AG04450 (cell line): ENCODE measurements around the gene NEK11. TPM values are rescaled to one million over a fixed set of nuclear protein-coding genes. Genes with fewer than 3 reads are reported as not detected.
A peak's percentile ranks its signal among the peaks of the same experiment; 100 is the strongest.
"Not testable (repeated sequence)": the region's sequence is repeated elsewhere in the genome, so short reads cannot be mapped to it uniquely, and the experiment has no call there.

ENCODE experiments used
- CTCF ChIA-PET: fragments of 300-600, 350-600 bp; formaldehyde crosslinking; extraction: SDS; loops from one replicate; lab custom pipeline; 2022; ENCODE audit warnings: antibody characterized with exemption, inconsistent platforms; lab: Charles Lee
- POLR2A ChIA-PET: fragments of 350-600 bp; formaldehyde crosslinking; extraction: SDS; loops from one replicate; lab custom pipeline; 2021; ENCODE audit warnings: antibody characterized with exemption, inconsistent platforms; lab: Yijun Ruan, JAX
- DNase-seq: peaks from one replicate; pipeline ENCODE4 v3.0.0-alpha.2; 2011; ENCODE audit warnings: low read depth, low spot score
- H3K27ac ChIP-seq: one replicate; pipeline ENCODE4 v1.5.1; 2012; ENCODE audit warnings: low read depth, low read length, control low read depth
- H3K27me3 ChIP-seq: one replicate; pipeline ENCODE4 v1.6.0; 2012; ENCODE audit warnings: low read length; ENCODE audit not compliant: control insufficient read depth, insufficient read depth
- H3K4me3 ChIP-seq: 2 replicates; pipeline ENCODE4 v1.5.1; 2011; ENCODE audit warnings: mild to moderate bottlenecking, low read depth, low read length, control low read depth
- H3K9me3 ChIP-seq: 2 replicates; pipeline ENCODE4 v1.5.1; 2012; ENCODE audit warnings: low read length; ENCODE audit not compliant: control insufficient read depth, insufficient read depth
- CTCF ChIP-seq: IDR thresholded peaks from 2 replicates; pipeline ENCODE4 v1.5.1; 2011; ENCODE audit warnings: low read depth, low read length, control low read depth, inconsistent platforms
- polyA plus RNA-seq: library from polyadenylated mRNA; depleted of rRNA; stranded (reverse); fragments of >200 nt; gene quantifications from 2 replicates; pipeline ENCODE4 v1.2.3, GENCODE V29; 2011

Gene NEK11
- polyA plus RNA-seq, 1 experiment, result 4.0 TPM

GRCh38 chr3:131036200-131036816 lies 9.6 kb downstream of the NEK11 start:
- ChIA-PET CTCF (interaction anchor here (0.8 to 1.9 kb wide), 4 partner anchors 9 to 993 kb away, joined by 3 to 8 read pairs (median 3); partner anchors contain the start of genes ASTE1 and NEK11), POLR2A (interaction anchor here (1.2 to 1.6 kb wide), 2 partner anchors 143 to 1100 kb away, joined by 3 read pairs; partner anchors contain the start of gene ATP2C1)
- Histone ChIP-seq H3K27me3 (no peaks in the 10 kb centered on the region), H3K9me3 (no peaks in the 10 kb centered on the region), H3K4me3 (no peak overlapping the region), H3K27ac (no peak overlapping the region)
- no peak for TF ChIP-seq CTCF
- peak; percentile 61 for DNase-seq

GRCh38 chr3:131036986-131037385 lies 10.3 kb downstream of the NEK11 start:
- no peaks in the 10 kb centered on the region for H3K27me3 ChIP-seq
- POLR2A ChIA-PET, result interaction anchor here (1.2 to 1.6 kb wide), 2 partner anchors 144 to 1099 kb away, joined by 3 read pairs; partner anchors contain the start of gene ATP2C1
- H3K4me3 ChIP-seq, result no peak overlapping the region
- no peak for TF ChIP-seq CTCF
- H3K27ac ChIP-seq, result no peak overlapping the region
- H3K9me3 ChIP-seq, result no peaks in the 10 kb centered on the region
- CTCF ChIA-PET, result interaction anchor here (1.9 kb wide), 1 partner anchor 10 kb away, joined by 8 read pairs; the partner anchor contains the start of genes ASTE1 and NEK11
- no peak for DNase-seq

GRCh38 chr3:131038326-131038725 lies 11.6 kb downstream of the NEK11 start:
- TF ChIP-seq CTCF, result no peak
- H3K9me3 ChIP-seq, result no peaks in the 10 kb centered on the region
- ChIA-PET POLR2A (no interaction called here), CTCF (interaction anchor here (1.2 to 2.2 kb wide), 2 partner anchors 104 to 145 kb away, joined by 5 to 8 read pairs; partner anchors contain the start of gene ATP2C1)
- no peak overlapping the region for H3K27ac ChIP-seq
- H3K27me3 ChIP-seq, result no peaks in the 10 kb centered on the region
- no peak overlapping the region for H3K4me3 ChIP-seq
- DNase-seq, result no peak

- DNase-seq, POLR2A ChIA-PET, H3K4me3 ChIP-seq, H3K9me3 ChIP-seq, H3K27ac ChIP-seq, H3K27me3 ChIP-seq: not testable (repeated sequence)
- CTCF ChIA-PET, result interaction anchor here (1.5 kb wide), 1 partner anchor 9 kb away, joined by 6 read pairs; no protein-coding TSS in a partner anchor
These were observed 15.8 kb downstream of the NEK11 start for GRCh38 chr3:131042271-131042985.

GRCh38 chr3:131047582-131047981 lies 20.9 kb downstream of the NEK11 start:
- TF ChIP-seq CTCF, result no peak
- Histone ChIP-seq H3K9me3 (no peaks in the 10 kb centered on the region), H3K27me3 (no peaks in the 10 kb centered on the region), H3K4me3 (no peak overlapping the region), H3K27ac (no peak overlapping the region)
- POLR2A ChIA-PET, result no interaction called here
- CTCF ChIA-PET, result no interaction called here
- DNase-seq, result no peak
